ACC112 (cell line): ENCODE measurements around the gene HAUS6.
"Not testable (repeated sequence)": the region's sequence is repeated elsewhere in the genome, so short reads cannot be mapped to it uniquely, and the experiment has no call there.

ENCODE experiments used
- H2AFZ ChIP-seq: fragments of 200-600 bp; sonication (generic); one replicate; pipeline ENCODE4 v1.6.0; 2017; ENCODE audit warnings: antibody characterized with exemption, low read length; ENCODE audit not compliant: unreplicated experiment
- H3K27ac ChIP-seq: fragments of 200-600 bp; sonication (generic); 2 replicates; pipeline ENCODE4 v1.5.1; 2014; ENCODE audit warnings: low read depth, mild to moderate bottlenecking, antibody characterized with exemption, low read length, moderate library complexity
- H3K27me3 ChIP-seq: fragments of 200-600 bp; sonication (generic); 2 replicates; pipeline ENCODE4 v1.6.1; 2014; ENCODE audit warnings: mild to moderate bottlenecking, antibody characterized with exemption, low read length, moderate library complexity, mixed read lengths; ENCODE audit not compliant: insufficient read depth
- H3K36me3 ChIP-seq: fragments of 200-600 bp; sonication (generic); 2 replicates; pipeline ENCODE4 v1.6.1; 2016; ENCODE audit warnings: mild to moderate bottlenecking, antibody characterized with exemption, low read length, moderate library complexity, mixed read lengths; ENCODE audit not compliant: insufficient read depth
- H3K4me1 ChIP-seq: fragments of 200-600 bp; sonication (generic); one replicate; pipeline ENCODE4 v1.6.1; 2016; ENCODE audit warnings: low read length, mixed read lengths; ENCODE audit not compliant: insufficient read depth, unreplicated experiment, control insufficient read depth
- H3K4me3 ChIP-seq: fragments of 200-600 bp; sonication (generic); 2 replicates; pipeline ENCODE4 v1.5.1; 2014; ENCODE audit warnings: mild to moderate bottlenecking, low read depth, low read length
- H3K79me2 ChIP-seq: fragments of 200-600 bp; sonication (generic); one replicate; pipeline ENCODE4 v1.6.0; 2016; ENCODE audit warnings: low read length; ENCODE audit not compliant: control insufficient read depth, unreplicated experiment, insufficient read depth

Gene HAUS6

DNA sequence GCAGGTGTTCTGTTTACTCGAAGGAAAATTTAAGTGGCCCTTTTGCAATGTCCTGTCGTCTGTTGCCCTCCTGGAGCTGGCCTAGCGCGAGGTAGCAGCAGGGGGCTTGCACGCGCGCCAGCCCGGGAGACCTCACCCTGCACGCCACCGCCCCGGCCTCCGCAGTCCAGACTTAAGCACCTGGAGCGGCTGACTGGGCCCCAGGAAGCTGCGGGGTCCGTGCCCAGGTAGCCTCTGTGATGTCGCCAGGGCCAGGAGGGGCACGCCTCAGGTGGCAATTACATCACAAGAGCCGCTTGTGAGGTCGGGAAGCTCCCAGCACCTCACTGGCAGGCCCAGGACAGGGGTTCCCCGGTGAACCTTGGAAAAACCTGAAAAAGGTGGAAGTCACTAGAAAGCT, 69.7 kb downstream of the HAUS6 start, which contains the start of gene SAXO1:
Gene SAXO1 (minus strand): TSS at position 195 of the 400 bp plus-strand sequence. CDS start 301 bp downstream, outside the sequence.
- H3K36me3 ChIP-seq = no peaks in the 10 kb centered on the region
- H3K4me3 ChIP-seq = no peak within 1 kb of the TSS
- H3K27me3 ChIP-seq = no peaks in the 10 kb centered on the region
- H3K4me1 ChIP-seq = no peaks in the 10 kb centered on the region
- H3K79me2 ChIP-seq = no peaks in the 10 kb centered on the region
- no peak within 1 kb of the TSS for H3K27ac ChIP-seq
- H2AFZ ChIP-seq = no peak within 1 kb of the TSS

DNA sequence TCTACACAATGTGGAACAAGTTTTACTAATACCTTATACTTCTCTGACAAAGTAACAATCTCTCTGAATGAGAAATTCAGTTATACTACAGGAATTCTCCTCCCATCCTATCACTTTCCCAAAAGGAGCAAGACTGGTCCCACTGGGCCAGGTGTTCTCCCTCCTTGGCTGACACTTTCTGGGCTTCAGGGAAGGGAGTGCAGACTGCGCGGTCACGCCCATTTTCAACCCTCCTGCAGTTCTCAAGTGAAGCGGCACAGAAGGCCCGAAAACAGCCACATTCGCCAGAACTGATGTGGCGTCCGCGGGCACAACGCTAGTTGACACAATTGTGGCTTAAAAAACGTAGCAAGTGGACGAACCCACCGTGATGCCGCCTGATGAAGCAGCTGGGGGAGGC, 70.3 kb downstream of the HAUS6 start:
- no peaks in the 10 kb centered on the region for H3K36me3 ChIP-seq
- H3K4me3 ChIP-seq = no peak overlapping the region
- no peak overlapping the region for H2AFZ ChIP-seq
- no peak overlapping the region for H3K27ac ChIP-seq
- H3K79me2 ChIP-seq = no peaks in the 10 kb centered on the region
- no peaks in the 10 kb centered on the region for H3K27me3 ChIP-seq
- no peaks in the 10 kb centered on the region for H3K4me1 ChIP-seq

DNA sequence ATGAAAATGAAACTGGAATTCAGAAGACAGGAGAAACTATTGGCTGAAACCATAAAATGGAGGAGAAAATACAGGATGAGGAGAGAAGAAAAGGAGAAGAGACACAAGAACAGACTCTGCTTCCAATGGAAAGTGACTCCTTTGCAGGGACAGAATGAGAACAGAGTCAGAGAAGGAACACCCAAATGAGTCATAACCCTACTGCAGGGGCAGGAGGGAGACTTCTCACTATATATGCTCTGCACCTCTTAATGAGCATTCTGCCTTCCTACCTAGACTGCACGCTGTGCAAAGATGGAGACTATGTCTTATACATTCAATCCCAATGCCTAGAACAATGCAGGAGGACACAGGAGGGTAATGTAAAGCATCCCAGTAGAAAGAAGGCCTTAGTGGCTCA, 71.8 kb downstream of the HAUS6 start:
- Histone ChIP-seq H3K27ac (no peak overlapping the region), H3K4me3 (no peak overlapping the region), H3K4me1 (no peaks in the 10 kb centered on the region), H3K79me2 (no peaks in the 10 kb centered on the region), H2AFZ (no peak overlapping the region), H3K36me3 (no peaks in the 10 kb centered on the region), H3K27me3 (no peaks in the 10 kb centered on the region)

DNA sequence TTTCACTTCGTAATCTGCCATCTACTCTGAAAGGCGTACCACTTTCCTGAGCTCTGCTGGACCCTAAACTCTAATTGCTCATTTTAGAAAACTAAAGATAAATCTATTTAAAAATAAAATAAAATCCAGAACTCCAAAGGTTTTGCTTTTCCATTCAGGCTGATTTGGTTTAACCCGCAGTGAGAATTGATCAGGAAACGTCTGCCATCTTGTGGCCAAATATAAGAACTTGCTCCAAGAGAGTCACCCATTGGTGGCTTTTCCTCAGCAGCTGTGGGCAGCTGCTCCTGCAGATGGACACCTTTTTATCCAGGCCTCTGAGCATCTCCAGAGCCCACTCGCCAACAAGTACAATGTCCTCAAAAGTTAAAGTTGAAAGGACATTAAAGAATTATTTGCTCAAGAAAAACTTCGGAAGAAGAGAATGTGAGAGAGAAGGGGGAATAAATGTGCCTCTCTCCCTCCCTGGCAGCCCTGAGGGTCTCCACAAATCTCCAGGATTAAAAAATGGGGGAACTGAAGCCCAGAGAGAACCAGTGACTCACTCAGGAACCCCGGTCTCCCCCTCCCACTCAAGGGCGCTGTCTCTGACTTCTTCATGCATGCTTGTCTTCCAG, 73.8 kb downstream of the HAUS6 start:
- no peaks in the 10 kb centered on the region for H3K79me2 ChIP-seq
- H3K27ac ChIP-seq = no peak overlapping the region
- no peak overlapping the region for H3K4me3 ChIP-seq
- no peak overlapping the region for H2AFZ ChIP-seq
- H3K4me1 ChIP-seq = no peaks in the 10 kb centered on the region
- no peaks in the 10 kb centered on the region for H3K36me3 ChIP-seq
- H3K27me3 ChIP-seq = no peaks in the 10 kb centered on the region

DNA sequence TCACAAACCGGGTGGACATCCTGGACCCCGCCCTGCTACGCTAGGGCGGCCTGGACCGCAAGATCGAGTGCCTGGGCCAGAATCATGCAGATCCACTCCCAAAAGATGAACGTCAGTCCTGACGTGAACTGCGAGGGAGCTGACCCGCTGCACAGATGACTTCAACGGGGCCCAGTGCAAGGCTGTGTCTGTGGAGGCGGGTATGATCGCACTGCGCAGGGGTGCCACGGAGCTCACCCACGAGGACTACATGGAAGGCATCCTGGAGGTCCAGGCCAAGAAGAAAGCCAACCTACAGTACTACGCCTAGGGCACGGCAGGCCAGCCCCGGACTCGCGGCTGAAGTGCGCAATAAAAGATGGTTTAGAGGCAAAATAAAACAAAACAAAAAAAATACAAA, 74.9 kb downstream of the HAUS6 start:
- Histone ChIP-seq H3K4me3 (no peak overlapping the region), H3K4me1 (no peaks in the 10 kb centered on the region), H3K27ac (no peak overlapping the region), H3K79me2 (no peaks in the 10 kb centered on the region), H2AFZ (no peak overlapping the region), H3K36me3 (no peaks in the 10 kb centered on the region), H3K27me3 (no peaks in the 10 kb centered on the region)

DNA sequence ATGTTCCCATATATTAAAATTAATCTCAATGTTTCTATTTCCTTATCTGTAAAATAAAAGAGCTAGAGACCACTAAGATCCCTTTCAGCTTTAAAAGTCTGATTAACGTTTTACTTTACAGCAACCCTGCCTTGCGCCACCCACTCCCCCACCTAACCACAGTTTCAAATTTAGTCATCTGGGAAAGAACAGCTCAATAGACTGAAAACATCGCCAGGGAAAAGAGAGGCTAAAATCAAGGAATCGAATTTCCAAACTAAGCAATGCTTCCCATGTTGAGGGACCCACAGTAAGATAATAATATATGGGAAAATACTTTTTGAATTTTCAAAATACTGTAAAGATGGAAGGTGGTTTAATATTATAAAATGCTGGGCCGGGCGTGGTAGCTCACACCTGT, 76.3 kb downstream of the HAUS6 start:
- H3K4me1 ChIP-seq = no peaks in the 10 kb centered on the region
- H3K27me3 ChIP-seq = no peaks in the 10 kb centered on the region
- H2AFZ ChIP-seq = no peak overlapping the region
- no peak overlapping the region for H3K27ac ChIP-seq
- H3K36me3 ChIP-seq = no peaks in the 10 kb centered on the region
- H3K79me2 ChIP-seq = no peaks in the 10 kb centered on the region
- no peak overlapping the region for H3K4me3 ChIP-seq

DNA sequence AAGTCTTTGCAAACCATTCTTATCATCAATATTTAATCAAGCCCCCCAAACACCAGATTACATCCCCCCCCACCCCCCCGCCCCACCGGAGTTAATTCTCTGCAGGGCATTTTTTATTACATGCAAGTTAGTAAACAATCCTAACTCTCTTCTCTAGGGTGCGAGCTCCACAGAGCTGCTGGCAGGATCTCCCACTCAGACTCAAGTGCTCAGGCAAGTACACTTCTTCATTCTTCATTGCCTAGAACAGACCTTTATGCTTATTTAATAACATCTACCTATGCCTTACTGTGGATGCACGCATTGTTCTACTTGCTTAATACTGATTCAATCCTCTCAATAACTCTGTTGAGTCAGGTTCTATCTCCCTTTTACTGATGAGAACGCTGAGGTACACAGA, 79.6 kb downstream of the HAUS6 start:
- Histone ChIP-seq H3K4me1 (no peaks in the 10 kb centered on the region), H3K27me3 (no peaks in the 10 kb centered on the region), H3K79me2 (no peaks in the 10 kb centered on the region), H3K27ac (no peak overlapping the region), H3K4me3 (no peak overlapping the region), H2AFZ (no peak overlapping the region), H3K36me3 (no peaks in the 10 kb centered on the region)

DNA sequence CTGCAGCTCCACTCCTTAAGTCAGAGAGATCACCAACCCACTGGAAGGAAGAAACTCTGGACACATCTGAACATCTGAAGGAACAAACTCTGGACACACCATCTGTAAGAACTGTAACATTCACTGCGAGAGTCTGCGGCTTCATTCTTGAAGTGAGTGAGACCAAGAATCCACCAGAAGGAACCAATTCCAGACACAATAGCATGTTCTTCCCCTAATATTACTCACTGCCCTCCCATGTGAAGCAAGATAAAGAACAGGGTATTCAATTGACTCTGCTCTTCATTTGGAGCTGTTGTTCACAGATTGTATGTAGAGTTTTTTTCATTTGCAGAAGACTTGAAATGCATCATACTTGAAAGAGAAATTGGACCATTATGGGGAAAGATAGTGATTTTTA, 80.5 kb downstream of the HAUS6 start:
- Histone ChIP-seq H3K79me2 (no peaks in the 10 kb centered on the region), H2AFZ (no peak overlapping the region), H3K36me3 (no peaks in the 10 kb centered on the region), H3K4me1 (no peaks in the 10 kb centered on the region), H3K27me3 (no peaks in the 10 kb centered on the region), H3K27ac (no peak overlapping the region), H3K4me3 (no peak overlapping the region)

DNA sequence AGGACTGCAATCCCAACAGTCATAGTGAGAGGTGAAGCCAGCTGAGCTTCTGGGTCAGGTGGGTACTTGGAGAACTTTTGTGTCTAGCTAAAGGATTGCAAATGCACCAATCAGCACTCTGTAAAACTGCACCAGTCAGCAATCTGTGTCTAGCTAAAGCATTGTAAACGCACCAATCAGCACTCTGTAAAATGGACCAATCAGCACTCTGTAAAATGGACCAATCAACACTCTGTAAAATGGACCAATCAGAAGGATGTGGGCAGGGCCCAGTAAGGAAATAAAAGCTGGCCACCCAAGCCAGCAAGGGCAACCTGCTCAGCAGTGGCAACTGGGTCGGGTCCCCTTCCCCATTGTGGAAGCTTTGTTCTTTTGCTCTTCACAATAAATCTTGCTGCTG, 81.1 kb downstream of the HAUS6 start:
- not testable (repeated sequence) for H3K27me3 ChIP-seq, H3K27ac ChIP-seq, H3K4me1 ChIP-seq, H3K4me3 ChIP-seq, H2AFZ ChIP-seq, H3K36me3 ChIP-seq, H3K79me2 ChIP-seq

DNA sequence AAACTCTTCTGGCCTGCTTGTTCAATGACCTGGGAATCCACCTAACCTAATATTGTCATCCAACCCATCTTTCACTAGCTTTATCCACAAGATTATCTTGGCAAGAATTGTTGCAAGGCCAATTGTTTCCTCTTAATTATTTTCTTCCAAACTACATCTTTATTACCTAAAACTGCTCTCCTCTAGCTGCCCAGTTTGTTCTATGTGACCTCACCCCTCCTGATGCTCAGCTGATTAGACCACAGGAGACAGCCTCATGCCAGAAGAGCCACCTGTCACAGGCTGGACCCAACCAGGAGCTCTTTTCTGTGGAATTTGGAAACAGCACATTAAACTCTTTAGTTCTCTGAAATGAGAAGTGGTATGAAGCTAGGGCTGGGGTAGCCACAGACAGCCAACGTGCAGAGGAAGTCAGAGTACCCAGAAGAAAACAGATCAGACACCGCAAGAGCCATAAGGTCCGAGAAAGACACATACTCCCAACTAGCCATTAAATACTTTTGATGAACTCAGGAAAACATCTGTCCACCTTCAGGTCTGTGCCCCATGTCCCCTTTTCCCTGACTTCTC, 81.7 kb downstream of the HAUS6 start:
- H3K79me2 ChIP-seq = no peaks in the 10 kb centered on the region
- H2AFZ ChIP-seq = no peak overlapping the region
- H3K27ac ChIP-seq = no peak overlapping the region
- no peaks in the 10 kb centered on the region for H3K27me3 ChIP-seq
- no peaks in the 10 kb centered on the region for H3K36me3 ChIP-seq
- no peak overlapping the region for H3K4me3 ChIP-seq
- H3K4me1 ChIP-seq = no peaks in the 10 kb centered on the region

DNA sequence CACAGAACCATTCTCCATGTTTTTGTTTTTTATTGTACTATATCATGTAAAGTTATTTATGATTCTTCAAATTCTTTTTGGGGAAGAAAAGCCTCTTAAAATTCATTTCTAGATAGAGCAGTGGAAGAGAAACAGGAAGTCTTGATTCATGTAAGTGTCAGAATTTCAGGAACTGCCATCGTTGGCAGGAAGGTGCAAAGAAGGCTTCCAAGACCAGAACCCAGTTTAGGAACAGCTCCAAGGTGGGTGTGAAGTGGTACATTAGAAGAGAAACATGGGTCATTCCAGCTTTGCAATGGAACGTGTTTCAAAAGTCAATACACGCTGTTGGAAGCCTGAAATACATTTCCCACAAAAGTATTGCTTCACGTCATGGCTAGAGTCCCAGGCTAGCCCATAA, 84.5 kb downstream of the HAUS6 start:
- no peaks in the 10 kb centered on the region for H3K79me2 ChIP-seq
- H3K36me3 ChIP-seq = no peaks in the 10 kb centered on the region
- no peak overlapping the region for H3K4me3 ChIP-seq
- H3K27me3 ChIP-seq = no peaks in the 10 kb centered on the region
- no peak overlapping the region for H2AFZ ChIP-seq
- H3K4me1 ChIP-seq = no peaks in the 10 kb centered on the region
- no peak overlapping the region for H3K27ac ChIP-seq
